Measurements from ENCODE around the gene ZBP1. TPM values are rescaled to one million over a fixed set of nuclear protein-coding genes. Genes with fewer than 3 reads are reported as not detected.

The ZBP1 gene
- total RNA-seq, 1 experiment from 2014 or later = 2.9 TPM

- CTCF ChIA-PET = interaction anchor here (0.5 to 3.0 kb wide), 4 partner anchors 65 to 1213 kb away, joined by 4 to 17 read pairs (median 4); no protein-coding TSS in a partner anchor
- intact Hi-C loops (cut with micrococcal nuclease; ENCODE audit: unreplicated experiment) = loop anchor here (10.0 kb wide), 1 partner anchor 208 kb away; no protein-coding TSS in a partner anchor
- peaks cover 15% of the 10 kb centered on the region for H3K4me1 Mint-ChIP-seq (ENCODE audit: low read depth, unreplicated experiment)
- no peak overlapping the region for H3K27ac Mint-ChIP-seq (ENCODE audit: unreplicated experiment)
- peaks cover 4% of the 10 kb centered on the region for H3K36me3 Mint-ChIP-seq (ENCODE audit: insufficient read depth, unreplicated experiment)
- H3K9me3 Mint-ChIP-seq (ENCODE audit: low read depth, unreplicated experiment) = no peaks in the 10 kb centered on the region
- TF ChIP-seq, protein P1, sequence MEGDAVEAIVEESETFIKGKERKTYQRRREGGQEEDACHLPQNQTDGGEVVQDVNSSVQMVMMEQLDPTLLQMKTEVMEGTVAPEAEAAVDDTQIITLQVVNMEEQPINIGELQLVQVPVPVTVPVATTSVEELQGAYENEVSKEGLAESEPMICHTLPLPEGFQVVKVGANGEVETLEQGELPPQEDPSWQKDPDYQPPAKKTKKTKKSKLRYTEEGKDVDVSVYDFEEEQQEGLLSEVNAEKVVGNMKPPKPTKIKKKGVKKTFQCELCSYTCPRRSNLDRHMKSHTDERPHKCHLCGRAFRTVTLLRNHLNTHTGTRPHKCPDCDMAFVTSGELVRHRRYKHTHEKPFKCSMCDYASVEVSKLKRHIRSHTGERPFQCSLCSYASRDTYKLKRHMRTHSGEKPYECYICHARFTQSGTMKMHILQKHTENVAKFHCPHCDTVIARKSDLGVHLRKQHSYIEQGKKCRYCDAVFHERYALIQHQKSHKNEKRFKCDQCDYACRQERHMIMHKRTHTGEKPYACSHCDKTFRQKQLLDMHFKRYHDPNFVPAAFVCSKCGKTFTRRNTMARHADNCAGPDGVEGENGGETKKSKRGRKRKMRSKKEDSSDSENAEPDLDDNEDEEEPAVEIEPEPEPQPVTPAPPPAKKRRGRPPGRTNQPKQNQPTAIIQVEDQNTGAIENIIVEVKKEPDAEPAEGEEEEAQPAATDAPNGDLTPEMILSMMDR (IDR thresholded peaks at IDR 0.05; ENCODE audit: unreplicated experiment) = no peak
- BruUV-seq (replicated peaks) = no TSS peak
- H3K27me3 Mint-ChIP-seq (ENCODE audit: unreplicated experiment) = peaks cover 47% of the 10 kb centered on the region
- no peak for DNase-seq
- no peak overlapping the region for H3K4me3 Mint-ChIP-seq (ENCODE audit: low read depth, unreplicated experiment)
Measured at GRCh38 chr20:57592263-57593092, 27.7 kb downstream of the ZBP1 start.

DNA sequence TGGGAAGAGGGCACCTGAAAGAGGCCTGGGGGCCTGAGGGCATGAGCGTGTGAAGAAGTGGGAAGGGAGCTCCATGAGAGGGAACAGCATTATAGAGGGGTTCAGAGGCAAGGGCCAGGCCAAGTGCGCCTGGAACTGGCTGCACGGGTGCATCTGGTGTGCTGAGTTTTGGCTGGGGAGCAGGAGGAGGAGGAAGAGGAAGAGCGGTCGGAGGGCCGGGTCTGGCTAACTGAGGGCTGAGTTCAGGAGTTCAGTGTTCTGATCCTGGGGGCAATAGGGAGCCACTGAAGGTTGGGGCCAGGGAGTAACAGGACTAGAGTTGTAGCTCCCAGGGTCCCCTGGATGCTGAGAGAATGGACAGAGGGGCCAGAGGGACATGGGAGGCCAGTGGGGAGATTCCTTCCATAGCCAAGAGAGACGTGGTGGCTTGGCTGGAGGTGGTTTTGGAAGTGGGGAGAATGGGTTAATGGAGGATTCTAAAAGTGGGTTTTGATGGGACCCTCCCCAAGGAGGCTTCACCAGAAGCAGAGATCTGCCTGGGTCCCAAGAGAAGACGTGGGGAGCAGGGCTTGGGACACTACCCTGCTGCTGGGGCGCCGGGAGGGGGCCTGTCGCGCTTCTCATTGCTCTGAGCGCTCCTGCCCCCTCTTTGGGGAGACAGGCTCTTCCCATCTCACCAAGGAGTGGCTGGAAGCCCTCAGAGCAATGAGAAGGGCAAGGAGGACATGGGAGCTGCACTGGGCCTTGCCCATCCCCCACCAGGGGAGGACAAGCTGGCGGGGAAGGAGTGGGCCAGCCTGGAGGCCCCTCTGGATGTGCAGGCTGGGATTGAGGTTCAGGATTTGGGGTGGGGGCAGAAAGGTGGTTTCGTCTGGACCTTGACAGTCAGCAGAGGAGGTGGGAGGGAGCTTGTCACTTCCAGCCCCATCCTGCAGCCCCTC is 28.7 kb downstream of the ZBP1 start:
- CTCF ChIA-PET = interaction anchor here (1.4 kb wide), 1 partner anchor 78 kb away, joined by 4 read pairs; no protein-coding TSS in a partner anchor

GRCh38 chr20:57590485-57591288 is 29.5 kb downstream of the ZBP1 start:
- Mint-ChIP-seq H3K27ac (ENCODE audit: unreplicated experiment) (no peak overlapping the region), H3K27me3 (ENCODE audit: unreplicated experiment) (peaks cover 65% of the 10 kb centered on the region), H3K9me3 (ENCODE audit: low read depth, unreplicated experiment) (no peaks in the 10 kb centered on the region), H3K36me3 (ENCODE audit: insufficient read depth, unreplicated experiment) (peaks cover 4% of the 10 kb centered on the region), H3K4me1 (ENCODE audit: low read depth, unreplicated experiment) (peaks cover 15% of the 10 kb centered on the region), H3K4me3 (ENCODE audit: low read depth, unreplicated experiment) (no peak overlapping the region)
- CTCF ChIA-PET = interaction anchor here (0.6 kb wide), 1 partner anchor 30 kb away, joined by 3 read pairs; the partner anchor contains the start of gene ZBP1
- TF ChIP-seq, protein P1 (IDR thresholded peaks at IDR 0.05; ENCODE audit: unreplicated experiment) = no peak
- DNase-seq = no peak
- intact Hi-C loops (cut with micrococcal nuclease; ENCODE audit: unreplicated experiment) = loop anchor here (10.0 kb wide), 1 partner anchor 206 kb away; no protein-coding TSS in a partner anchor
- no TSS peak for BruUV-seq (replicated peaks)

More for the DNA sequence above, 28.7 kb downstream of the ZBP1 start:
- BruUV-seq (replicated peaks) = no TSS peak
- Mint-ChIP-seq H3K4me1 (ENCODE audit: low read depth, unreplicated experiment) (peaks cover 15% of the 10 kb centered on the region), H3K9me3 (ENCODE audit: low read depth, unreplicated experiment) (no peaks in the 10 kb centered on the region), H3K36me3 (ENCODE audit: insufficient read depth, unreplicated experiment) (peaks cover 4% of the 10 kb centered on the region), H3K27ac (ENCODE audit: unreplicated experiment) (no peak overlapping the region), H3K4me3 (ENCODE audit: low read depth, unreplicated experiment) (no peak overlapping the region), H3K27me3 (ENCODE audit: unreplicated experiment) (peaks cover 56% of the 10 kb centered on the region)
- intact Hi-C loops (cut with micrococcal nuclease; ENCODE audit: unreplicated experiment) = loop anchor here (10.0 kb wide), 1 partner anchor 207 kb away; no protein-coding TSS in a partner anchor
- TF ChIP-seq, protein P1 (IDR thresholded peaks at IDR 0.05; ENCODE audit: unreplicated experiment) = no peak
- DNase-seq = no peak

Measured in Calu3 (cell line).